HL-60/S4 treated with retinoic acid at 250 ng/mL for 4 days and 3 days (cell line): Measurements from ENCODE around the gene RILP.

Experiments
- in situ Hi-C: fragments of 300-500 bp; cut with MboI; formaldehyde crosslinking; loops from 2 replicates; pipeline ENCODE4 v1.7.0; 2022; ENCODE audit warnings: low sequenced_read_pairs

RILP gene

DNA sequence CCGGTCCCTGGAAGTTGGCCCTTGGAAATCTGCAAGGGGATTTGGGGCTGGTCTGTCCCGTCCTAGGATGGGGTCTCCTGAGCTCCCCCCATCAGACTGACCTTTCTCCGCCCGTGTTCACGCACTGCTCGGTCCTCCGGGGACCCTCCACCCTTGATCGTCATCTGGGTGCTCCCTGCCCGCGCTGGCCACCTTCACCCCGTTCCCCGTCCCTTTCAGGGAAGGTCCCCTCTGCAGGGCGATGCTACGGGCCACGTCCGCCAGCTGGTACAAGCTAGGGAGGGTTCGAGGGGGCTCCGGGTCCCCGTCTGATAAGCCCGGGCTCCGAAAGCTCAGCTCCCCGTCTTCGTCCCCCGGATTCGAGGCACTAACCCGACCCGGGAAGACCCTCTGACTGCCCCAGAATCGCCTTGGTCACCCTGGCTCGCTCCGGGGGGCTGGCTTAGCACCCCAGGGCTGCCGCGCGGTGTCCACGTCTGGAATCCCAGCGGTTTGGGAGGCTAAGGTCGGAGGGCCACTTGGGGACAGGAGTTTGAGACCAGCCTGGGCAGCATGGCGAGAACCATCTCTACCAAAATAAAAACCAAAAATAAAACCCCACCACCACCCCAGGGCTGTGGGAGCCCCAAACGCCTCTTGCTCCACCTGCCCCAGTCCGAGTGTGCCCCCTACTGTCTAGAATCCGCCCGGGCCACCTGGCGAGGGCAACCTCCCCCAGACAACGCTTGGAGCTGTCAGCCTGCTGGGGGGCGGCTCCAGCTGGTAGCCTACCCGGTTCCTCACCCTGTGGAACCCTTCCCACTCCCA, 20.0 kb downstream of the RILP start:
- in situ Hi-C loops = no loop called here

DNA sequence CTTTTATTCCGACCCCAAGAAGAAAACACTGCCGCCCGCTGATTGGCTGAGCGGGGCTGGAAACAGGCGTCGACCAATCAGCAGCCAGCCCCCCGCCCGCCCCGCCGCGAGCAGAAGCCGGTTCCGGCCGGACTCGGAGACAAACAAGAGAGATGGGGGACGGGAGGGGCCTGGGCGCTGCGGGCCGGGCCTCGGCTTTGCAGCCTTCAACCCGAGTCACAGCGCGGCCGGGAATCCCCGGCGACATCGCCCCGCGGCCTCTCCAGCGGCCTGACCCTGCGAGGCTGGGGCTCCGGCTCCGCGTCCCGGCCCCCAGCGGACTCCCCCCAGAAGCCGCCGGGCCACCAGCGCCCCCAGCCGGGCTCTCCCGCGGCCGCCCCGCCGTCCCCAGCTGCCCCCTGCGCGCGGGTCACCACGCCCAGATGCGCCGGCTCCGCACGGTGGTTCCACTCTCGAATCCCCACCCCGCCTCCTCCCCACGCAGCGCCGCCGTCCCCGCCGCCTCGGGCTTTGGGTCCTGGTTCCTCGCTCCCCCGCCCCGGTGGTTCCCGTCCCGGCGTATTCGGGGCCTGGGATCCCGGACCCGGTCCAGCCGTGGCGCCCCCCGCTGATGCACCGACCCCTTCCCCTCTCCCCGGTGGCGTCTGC, 20.7 kb downstream of the RILP start:
- in situ Hi-C loops = no loop called here

DNA sequence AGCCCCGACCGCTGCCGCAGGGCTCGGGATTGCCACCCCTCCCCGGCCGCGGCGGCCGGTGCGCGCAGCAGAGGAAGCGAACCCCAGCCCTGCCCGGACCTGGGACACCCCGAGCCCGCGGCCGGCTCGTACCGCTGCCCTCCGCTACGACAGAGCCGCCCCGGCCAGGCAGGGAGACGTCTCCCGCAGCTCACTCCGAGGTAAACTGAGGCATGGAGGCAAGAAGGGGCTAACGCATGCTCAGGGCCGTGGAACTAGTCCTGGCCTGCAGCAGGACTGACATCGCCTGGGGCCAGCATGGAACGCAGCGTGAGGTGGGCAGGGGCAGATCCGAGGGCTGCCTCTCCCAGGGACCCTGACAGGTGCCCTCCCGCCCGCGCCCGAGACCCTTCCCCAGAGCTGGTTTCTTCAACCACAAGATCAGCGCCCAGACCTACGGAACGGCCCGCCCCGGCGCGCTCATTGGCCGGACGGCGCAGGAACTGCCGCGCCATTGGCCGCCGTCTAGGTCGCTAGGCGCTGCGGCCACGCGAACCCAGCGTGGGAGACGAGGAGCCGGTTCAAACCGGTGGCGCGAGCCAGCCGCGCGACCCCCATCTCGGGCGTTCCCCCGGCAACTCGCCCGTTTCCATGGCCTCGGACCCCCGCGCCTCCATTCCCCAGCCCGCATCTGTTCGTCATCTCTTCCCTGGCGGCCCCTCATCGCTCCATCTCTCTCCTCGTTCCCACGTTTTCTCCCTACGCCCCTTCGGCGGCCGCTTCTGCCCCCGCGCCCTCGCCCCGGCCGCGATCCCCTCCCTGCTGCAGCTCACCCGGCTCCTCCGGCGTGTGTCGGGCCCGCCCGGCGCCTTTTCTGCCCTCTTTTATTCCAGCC, 21.4 kb downstream of the RILP start, which contains the start of gene SLC43A2:
SLC43A2 (minus strand) TSS at position 853 of the 874 bp plus-strand sequence. CDS start 960 bp downstream, outside the sequence.
- in situ Hi-C loops = no loop called here

DNA sequence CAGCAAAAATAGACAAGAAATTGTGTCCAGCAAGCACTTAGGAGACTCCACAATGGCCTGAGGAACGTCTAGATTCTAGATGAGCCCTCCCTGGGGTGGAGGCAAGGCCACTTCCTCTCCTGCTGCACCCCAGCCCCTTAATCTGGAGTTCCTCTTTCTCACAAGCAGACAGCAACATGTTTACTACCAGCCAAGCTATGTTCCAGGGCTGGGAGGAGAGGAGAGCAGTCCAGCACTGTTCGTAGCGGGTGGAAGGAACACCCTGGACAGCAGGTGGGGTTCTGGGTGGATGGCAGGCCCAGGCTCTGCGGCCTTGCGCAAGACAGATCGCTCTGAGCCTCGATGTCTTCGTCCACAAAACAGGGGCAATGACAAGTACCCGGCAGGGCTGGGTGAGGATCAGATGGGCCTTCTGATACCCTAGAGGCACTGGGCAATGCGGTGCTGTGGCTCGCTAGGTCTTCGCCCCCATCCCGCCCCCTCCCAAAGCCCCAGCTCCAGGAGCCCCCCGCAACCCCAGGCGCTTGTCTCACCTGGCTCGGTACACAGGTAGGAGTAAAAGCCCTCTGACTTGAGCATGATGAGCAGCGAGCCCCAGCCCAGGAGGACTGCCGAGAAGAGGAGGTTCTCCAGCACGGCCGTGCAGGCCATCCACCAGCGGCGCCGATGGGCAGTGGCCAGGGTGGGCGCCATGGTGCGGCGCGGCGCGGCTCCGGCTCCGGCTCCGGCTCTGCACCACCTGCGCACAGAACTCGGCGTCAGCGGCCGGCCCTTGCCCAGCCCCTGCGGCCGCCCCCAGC, 22.3 kb downstream of the RILP start:
- in situ Hi-C loops = no loop called here

DNA sequence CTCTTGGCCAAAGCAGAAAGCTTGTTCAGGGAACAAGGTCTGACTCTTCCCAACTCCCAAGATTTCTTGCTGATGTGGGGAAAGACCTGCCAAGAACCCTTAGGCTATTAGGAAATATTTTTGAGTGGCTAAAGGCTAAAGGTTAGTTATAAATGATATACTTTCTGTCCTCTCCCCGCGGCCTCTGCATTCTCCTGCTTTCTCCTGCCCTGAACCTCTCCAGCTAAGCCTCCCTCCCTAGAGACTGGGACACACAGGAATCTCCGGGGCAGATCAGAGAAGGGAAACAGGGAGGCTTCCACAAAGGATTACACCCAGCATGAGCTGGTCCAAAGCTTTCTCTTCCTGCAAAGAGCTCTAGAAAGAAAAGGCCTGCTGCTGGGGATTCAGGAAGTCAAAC, 23.3 kb downstream of the RILP start:
- in situ Hi-C loops = no loop called here

DNA sequence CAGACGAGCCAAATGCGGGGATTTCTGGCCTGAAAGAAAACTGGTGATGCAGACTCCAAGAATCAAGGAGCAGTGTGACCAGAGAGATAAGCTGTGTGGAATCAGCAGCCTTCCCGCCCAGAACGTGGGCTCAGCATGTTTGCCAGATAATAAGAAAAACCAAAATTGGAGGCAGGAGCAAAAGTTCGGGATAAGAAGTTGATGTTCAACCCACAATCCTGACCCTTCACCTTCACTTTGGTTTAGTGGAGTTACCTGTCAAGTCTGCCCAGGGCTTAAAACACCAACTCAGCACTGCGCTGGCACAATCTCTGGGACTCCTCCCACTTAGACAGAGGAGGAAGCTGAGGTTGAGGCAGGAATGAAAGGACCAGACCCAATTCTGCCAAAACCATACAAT, 24.1 kb downstream of the RILP start:
- in situ Hi-C loops = no loop called here

DNA sequence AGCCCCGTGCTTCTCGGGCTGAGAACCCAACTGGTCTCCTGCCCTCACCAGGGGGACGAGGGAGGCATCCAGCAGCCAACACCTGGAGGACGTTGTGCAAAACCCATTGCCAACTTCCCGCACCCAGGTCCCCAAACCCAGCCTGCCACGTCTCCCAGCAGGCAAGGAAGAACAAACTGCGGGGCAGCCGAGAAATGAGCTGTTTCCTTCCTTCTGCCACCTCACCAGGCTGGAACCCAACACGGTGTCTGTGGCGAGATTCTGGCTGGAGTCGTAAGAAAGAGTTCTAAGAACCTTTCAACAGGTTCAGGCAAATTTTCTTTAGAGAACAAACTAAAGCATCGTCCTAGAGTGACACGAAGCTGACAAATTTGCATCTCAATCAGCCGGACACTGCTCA, 24.6 kb downstream of the RILP start:
- in situ Hi-C loops = no loop called here

DNA sequence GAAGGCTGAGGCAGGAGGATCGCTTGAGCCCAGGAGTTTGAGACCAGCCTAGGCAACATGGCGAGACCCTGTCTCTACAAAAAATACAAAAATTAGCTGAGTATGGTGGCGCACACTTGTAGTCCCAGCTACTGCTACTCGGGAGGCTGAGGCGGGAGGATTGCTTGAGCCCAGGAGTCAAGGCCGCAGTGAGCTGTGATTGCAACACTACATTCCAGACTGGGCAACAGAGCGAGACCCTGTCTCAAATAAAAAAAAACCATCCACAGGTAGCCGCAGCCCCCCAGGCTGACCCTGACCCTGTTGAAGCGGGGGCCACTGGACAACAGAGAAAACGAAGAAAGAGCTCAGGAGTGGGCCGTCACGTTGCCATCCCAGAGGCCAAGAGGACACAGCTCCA, 25.0 kb downstream of the RILP start:
- in situ Hi-C loops = no loop called here

DNA sequence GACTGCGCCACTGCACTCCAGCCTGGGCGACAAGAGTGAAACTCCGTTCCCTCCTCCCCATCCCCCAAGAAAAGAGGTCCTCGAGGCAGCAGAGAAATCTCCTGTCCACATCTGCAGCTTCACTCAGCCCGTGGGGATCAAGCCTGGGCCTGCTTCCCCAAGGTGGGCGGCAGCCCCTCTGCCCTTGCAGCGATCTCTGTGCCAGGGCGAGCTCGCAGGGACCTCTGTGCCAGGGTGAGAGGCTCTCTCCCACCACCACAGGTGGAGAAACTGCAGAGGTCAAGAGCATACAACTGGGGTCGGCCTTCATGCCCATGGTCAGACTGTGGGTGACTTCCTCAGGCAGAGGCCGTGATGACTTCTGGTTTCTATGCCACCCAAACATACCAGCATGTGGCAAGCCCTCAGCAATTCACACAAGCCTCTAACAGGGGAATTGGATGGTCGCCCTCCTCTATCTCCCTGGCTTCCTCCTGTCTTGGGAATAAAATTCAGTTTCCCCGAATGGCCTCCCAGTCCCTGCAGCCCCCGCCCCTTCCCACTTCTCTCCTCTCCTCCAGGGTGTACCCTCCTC, 26.5 kb downstream of the RILP start:
- in situ Hi-C loops = no loop called here

DNA sequence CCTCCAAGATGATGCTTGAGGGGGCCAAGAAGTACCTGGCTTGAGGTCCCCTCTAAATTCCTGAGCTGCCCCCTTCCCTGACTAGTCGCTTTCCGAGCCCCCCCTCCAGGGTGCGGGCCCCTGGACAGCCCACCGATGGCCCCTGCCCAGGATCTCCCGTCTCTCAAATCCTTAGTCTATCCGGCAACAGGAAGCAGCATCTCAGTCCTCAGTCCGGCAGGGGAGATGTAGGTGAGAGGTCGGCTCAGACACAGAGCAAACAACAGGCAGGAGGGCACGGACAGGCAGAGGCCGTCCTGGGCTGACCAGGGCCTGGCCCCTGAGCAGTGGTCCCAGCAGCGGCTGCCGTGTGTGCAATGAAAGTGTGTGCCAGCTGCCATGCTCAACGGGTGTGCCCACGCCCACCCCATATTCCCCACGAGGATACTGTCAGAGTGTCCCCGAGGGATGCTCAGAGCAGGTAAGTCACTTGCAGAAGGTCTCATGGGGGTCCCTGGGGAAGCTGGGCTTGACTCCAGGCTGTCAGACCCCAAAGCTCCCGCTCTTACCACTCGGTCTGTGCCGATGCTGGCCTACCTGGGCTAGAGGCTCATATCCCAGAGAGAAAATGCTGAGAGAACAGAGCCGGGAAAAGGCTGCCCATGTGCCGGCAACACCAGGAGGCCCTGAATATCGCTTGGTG, 28.3 kb downstream of the RILP start:
- in situ Hi-C loops = no loop called here

DNA sequence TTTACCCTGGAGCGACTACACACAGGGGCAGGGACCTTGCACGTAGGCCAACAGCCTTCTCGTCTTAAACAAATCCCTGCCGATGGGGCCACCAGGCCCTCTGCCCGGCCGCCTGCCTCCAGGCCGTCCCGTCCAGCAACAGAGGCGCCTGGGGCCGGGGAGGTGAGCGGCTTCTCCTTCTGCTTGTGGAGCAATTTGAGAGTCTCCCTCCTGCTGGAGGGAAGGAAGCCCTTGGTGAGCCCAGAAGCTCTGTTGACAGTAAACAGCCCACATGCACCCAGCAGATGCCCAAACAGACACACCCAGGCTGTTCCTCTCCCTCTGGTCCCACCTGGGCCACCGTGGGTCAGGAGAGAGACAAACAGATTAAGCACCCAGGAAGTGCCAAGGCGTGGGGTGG, 29.2 kb downstream of the RILP start:
- in situ Hi-C loops = no loop called here

DNA sequence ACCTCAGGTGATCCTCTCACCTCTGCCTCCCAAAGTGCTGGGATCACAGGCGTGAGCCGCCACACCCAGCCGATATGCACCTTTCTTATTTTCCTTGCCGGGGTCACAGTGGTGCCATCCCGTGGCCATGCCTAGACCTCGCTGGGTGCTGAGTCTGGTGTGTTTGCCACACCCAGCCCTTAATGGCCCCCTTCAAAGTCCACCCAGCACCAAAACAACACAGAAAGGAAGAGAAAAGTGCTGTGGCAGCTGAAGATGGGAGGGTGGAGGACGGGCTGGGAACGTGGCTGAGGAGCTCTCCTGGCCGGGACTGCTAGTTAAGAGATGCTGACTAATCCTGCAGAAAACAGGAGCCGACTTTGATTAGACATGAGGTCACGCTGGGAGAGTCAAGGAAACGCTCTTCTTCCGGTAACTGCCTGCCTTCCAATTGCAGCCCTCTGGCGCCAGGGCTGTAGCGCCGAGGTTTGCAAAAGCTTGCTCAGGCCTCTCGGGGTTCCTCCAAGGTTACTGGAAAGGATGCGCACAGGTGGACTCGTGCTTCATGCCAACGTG, 32.0 kb downstream of the RILP start:
- in situ Hi-C loops = no loop called here

DNA sequence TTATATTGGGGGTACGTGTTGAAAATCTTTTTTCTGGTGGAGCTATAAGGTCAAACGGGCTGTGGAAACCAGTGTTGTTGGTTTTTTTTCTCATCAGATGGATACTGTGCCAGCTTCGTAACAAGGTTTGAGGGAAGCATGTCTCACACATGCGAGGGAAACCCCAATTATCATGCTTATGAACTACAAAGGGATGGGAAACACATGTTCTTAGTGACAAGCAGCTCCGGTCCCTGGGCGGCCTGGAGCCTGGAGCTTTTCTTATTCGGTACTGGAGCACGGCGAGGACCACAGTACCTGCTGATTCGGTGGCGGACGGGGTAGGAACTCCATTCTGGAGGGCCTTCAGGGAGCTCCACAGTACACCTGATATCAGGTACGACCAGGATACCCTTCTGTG, 33.6 kb downstream of the RILP start:
- in situ Hi-C loops = no loop called here

DNA sequence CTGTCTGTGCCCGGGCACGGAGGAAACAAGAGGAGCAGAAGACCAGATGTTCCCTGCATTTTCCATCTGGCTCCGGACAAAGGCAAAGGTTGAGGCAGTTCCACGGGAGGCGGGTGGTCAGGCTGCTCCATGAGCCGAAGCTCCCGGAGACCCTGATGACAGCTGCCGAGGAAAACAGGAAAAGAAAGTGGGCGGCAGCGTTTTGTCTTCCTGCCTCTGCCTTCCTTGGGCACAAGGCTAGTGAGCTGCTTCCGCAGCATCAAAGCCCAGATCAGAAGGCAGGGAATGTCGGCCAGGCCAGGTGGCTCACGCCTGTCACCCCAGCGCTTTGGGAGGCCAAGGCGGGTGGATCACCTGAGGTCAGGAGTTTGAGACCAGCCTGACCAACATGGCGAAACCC, 37.3 kb downstream of the RILP start:
- in situ Hi-C loops = no loop called here

DNA sequence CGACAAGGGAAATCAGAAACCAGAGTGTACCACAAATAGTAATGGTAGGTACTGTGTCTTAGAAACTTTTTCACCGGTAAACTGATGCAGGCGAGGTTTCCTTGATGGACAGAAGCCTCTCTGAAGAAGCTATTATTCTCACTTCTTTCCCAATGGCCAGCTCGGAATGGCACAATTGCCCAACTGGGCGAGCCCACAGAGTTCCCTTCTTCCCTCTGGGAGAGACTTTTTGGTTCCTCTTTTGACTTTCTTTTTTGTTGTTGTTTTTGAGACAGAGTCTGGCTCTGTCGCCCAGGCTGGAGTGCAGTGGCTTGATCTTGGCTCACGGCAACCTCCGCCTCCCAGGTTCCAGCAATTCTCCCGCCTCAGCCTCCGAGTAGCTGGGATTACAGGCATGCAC, 38.0 kb downstream of the RILP start:
- in situ Hi-C loops = no loop called here

DNA sequence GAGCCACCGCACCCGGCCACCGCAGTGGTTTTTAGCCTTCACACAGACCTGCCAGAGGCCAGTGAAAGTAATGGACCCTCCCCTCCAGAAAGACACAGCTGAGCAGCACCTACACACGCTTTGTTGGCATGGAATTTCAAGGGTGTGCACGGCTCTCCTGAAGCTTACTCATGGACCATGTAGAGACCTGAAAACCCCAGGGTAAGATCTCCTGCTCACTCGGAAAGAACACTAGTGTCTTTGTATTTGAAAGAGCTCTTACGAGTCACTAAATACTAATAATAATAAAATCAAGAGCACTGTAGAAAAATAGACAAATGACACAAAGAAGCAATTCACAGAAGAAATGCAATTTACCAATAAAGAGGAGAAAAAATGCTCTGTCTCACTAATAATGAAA, 41.0 kb downstream of the RILP start:
- in situ Hi-C loops = no loop called here

DNA sequence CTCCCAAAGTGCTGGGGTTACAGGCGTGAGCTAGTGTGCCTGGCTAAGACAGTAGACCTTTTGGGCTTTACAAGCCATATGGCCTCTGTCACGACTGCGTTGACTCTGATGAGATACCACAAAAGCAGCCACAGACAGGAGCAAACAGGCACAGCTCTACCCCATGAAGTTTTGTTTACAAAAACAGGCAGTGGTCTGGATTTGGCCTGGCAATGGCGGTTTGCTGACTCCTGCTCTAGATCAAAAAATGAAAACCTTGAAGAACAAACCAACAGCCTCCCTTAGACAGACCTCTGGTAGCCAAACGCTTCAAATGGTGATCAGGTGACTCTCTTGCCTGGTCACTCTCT, 41.7 kb downstream of the RILP start:
- in situ Hi-C loops = no loop called here

DNA sequence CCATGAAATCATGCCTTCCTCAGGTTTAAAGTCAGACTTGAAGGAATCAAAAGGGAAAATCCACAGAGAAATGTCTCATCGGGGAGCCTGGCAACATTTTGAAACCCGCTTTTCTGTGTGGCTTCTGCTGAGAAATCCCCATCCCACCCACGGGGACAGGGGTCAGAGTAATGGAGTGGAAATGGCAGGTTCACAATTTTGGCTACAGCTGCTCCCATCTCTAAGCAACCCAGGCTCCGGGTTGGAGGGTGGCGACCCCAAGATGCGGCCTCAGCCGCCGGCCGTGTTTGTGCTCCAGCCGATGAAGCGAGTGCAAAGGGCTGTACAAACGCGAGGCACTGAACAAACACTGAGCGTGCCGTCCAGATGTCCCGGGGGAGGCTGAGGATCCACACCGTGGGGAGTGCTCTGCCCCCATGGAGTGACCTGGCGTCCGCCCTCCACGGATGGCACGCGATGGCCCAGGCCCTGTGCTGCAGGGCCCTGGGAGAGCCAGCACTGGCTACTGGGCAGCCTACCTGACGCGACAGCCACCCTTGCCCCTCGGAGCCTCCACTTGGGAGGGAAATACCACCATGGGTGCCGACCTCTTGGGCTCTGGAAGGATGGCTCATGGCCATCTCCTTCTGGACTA, 43.2 kb downstream of the RILP start:
- in situ Hi-C loops = no loop called here

DNA sequence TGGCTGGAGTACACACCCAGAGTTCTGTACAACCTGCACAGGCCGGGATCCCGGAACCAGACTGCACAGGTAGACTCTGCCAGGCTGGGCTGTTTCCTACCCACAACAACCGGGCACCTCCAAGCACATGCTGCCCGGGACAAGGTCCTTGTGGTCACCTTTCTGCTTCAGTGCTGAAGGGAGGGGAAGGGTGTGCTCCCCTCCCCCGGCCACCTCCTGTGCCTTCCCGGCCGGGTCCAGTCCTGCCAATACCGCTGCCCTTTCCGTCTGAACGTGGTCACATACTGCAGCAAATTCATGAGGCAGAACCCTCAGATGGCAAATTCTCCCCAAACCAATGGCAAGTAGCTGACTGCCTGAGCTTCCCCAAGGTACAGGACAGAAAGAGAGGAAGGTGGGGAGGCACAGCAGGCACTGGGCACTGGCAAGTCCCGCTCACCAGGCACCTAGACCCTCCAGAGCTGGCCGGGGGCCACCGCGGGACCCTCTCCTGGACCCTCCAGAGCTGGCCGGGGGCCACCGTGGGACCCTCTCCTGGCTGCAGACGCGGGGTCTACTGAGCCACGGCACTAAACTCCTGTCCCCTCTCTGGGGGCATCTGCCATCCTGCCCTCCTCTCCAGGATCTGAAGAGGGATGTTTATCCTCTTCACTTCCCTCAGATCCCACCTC, 43.9 kb downstream of the RILP start:
- in situ Hi-C loops = no loop called here
